Measurements from ENCODE around the gene BTN1A1. TPM values are rescaled to one million over a fixed set of nuclear protein-coding genes. Genes with fewer than 3 reads are reported as not detected.

Gene BTN1A1
- total and polyA plus RNA-seq, 9 of the 15 experiments (the other 6 are each of a cell fraction or from before 2014, with no cell fraction given): 0.01 to 0.15 (median 0.06) TPM; not detected in 4

GRCh38 chr6:26556263-26557070, 56.4 kb downstream of the BTN1A1 start (continued):
- TF ChIP-seq ZNF280A (IDR thresholded peaks at IDR 0.05; ENCODE audit: low read depth, partially characterized antibody) (no peak), CCAR2 (IDR thresholded peaks at IDR 0.05; ENCODE audit: low read depth, low read length) (no peak), KLF1 (tag; IDR thresholded peaks at IDR 0.05) (no peak), CREBBP (IDR thresholded peaks at IDR 0.05; ENCODE audit: low read depth, low read length) (no peak), IRF2 (CRISPR knock-in tag; IDR thresholded peaks at IDR 0.05) (no peak), ZNF384 (IDR thresholded peaks at IDR 0.05; ENCODE audit: low read depth, low read length) (peak; percentile 44), E2F6 (IDR thresholded peaks at IDR 0.05; ENCODE audit: borderline replicate concordance in 1 of 2, extremely low read depth in 1 of 2, insufficient read depth in 1 of 2, insufficient read length in 1 of 2, low read depth in 1 of 2, low read length in 1 of 2, poor library complexity in 1 of 2, severe bottlenecking in 1 of 2) (no peak), ARHGAP35 (IDR thresholded peaks at IDR 0.05; ENCODE audit: partially characterized antibody) (no peak), ZNF696 (CRISPR knock-in tag; conservative IDR thresholded peaks at IDR 0.05) (no peak), NR2C2 (CRISPR knock-in tag; IDR thresholded peaks at IDR 0.05) (no peak), NR2C2 (tag; IDR thresholded peaks at IDR 0.05) (0 out of 2 replicates have a peak, but pooled peaks have one; percentile 26), SNAPC5 (CRISPR knock-in tag; IDR thresholded peaks at IDR 0.05) (no peak), USF2 (CRISPR knock-in tag; IDR thresholded peaks at IDR 0.05) (no peak), SAFB (IDR thresholded peaks at IDR 0.05; ENCODE audit: borderline replicate concordance, low read depth, low read length) (no peak), CHD2 (IDR thresholded peaks at IDR 0.05; ENCODE audit: low read depth, low read length) (0 out of 2 replicates have a peak, but pooled peaks have one; percentile 35), ZHX1 (conservative IDR thresholded peaks at IDR 0.05; ENCODE audit: low read length) (no peak), JUNB (CRISPR knock-in tag; conservative IDR thresholded peaks at IDR 0.05) (no peak), TCFL5 (CRISPR knock-in tag; conservative IDR thresholded peaks at IDR 0.05) (no peak), L3MBTL2 (IDR thresholded peaks at IDR 0.05) (peak; percentile 54; the same call in 1 of the 2 replicates), CBFB (CRISPR knock-in tag; IDR thresholded peaks at IDR 0.05) (no peak), ZNF589 (CRISPR knock-in tag; IDR thresholded peaks at IDR 0.05; ENCODE audit: low read depth) (peak; percentile 67; the same call in 1 of the 2 replicates), ZNF165 (CRISPR knock-in tag; IDR thresholded peaks at IDR 0.05; ENCODE audit: borderline replicate concordance) (no peak)
